CD4-positive, alpha-beta T cell treated with Interleukin-17A for 4 hours (primary cell): Measurements from ENCODE around the gene FAM180B.
"Not testable (repeated sequence)": the region's sequence is repeated elsewhere in the genome, so short reads cannot be mapped to it uniquely, and the experiment has no call there.

Experiments
- DNase-seq: peaks from one replicate; pipeline ENCODE4 v3.0.0-alpha.2; 2020; ENCODE audit warnings: mixed read lengths

The FAM180B gene

GRCh38 chr11:47595967-47596366 lies 9.5 kb downstream of the FAM180B start:
- DNase-seq = no peak

DNA sequence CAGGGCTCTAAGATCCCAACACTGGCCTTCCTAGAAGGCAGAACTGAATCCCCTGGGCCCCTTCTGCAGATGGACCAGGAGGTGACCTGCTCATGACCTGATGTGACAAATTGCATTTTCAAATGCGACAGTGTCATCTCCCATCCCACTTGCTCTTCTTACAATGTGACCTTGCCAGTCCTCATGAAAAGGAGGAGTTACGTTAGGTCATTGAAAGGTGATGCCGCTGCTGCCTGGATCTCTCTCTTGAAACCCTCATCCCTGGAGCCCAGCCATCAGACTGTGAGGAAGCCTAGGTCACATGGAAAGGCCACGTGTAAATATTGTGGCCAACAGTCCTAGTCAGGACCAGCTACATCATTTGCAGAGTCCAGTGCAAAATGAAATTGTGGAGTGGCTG lies 13.4 kb downstream of the FAM180B start:
- DNase-seq = no peak

GRCh38 chr11:47603295-47603694 lies 16.8 kb downstream of the FAM180B start:
- no peak for DNase-seq

DNA sequence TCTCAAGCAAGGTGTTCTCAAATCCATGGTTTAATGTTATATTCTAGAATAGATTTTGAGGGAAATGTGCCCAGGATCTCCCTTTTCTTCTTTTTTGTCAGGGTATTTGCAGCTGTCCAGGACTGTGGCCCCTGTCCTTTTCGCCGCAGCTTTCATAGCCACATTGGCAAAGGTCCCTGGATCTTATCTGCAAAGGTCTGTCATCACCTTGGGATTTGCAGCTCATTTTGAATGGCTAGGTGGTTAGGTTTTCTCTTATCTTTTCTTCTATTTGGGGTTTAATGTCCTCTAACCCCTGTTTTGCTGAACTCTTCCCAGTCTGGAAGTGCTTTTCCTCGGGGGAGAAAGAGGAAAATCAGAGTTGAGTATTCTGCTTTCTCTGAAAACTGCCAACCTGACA lies 19.4 kb downstream of the FAM180B start:
- DNase-seq = no peak

GRCh38 chr11:47606731-47607130 lies 20.3 kb downstream of the FAM180B start:
- no peak for DNase-seq

DNA sequence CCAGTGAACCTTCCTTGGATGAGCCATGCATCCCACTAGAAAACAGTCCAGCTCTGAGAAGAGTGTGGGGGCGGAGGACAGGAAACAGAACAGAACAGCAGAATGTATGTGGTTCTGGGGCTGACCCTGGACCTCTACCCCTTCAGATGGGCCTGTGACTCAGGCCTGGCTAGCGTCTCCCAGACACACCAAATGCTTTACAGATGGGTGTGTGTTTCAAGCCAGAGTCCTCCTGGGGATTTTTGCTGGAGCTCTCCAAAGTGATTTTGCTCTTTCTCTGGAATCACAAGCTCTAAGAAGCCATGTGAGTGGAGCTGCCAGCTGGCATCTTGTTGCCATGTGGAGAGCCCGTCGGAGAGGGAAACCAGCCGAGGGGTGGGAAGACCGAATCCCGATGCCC lies 20.9 kb downstream of the FAM180B start:
- no peak for DNase-seq

DNA sequence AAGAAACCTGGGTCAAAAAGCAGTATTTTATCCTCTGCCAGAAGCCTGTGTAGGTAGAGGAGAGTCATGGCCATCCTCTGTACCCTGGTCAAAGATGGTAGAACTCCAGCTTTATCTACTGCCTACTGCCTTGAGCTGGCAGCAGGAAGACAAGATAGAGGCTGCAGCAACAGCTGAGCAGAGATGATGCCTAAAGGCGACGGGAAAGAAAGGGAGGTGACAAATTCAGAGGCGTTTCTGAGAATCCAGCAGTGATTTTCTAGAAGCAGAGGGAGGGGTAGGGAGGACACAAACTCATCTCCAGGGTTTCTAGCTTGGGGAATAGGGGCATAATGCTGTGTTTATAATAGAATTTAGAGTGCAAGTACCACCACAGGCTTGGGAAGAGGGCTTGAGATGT lies 23.2 kb downstream of the FAM180B start:
- no peak for DNase-seq

DNA sequence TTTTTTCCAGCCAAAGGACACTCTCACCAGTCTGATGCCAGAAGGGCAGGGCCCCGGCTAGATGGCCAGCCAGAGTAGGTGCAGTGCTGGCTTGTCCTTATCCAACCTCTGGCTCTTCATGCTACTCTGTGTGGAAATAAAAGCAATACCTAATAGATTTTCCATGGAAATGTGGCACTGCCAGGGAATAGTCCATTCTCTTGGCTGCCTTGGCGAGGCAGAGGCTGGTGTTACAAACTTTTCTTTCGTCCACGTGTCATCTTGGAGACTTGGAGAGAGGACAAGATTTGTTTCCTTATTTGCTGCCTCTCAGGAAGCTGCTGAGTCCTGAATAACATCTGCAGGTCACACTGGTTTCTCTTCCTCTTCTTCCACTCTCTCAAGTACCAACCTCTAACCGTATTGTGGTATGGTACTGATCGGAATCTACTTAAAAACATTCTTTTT lies 24.9 kb downstream of the FAM180B start:
- DNase-seq = no peak

DNA sequence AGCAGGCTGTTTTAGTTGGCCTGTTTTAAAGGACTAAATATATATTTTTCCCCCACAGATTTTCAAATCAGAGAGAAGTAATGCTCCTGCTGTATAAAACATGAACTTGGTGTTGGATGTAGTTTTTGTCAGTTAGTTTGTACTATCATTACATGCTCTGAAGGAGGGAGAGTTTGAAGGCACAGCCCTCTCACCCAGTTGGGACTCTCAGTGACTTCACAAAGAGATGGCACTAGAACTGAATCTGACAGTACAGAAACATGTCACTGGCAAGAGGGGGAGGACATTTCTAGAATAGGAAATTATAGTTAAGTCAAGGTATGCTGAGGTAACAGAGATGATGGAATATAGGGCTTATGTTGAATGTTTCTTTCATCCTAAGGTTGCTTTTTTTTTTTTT lies 28.8 kb downstream of the FAM180B start:
- no peak for DNase-seq

- no peak for DNase-seq
These were observed 30.4 kb downstream of the FAM180B start for GRCh38 chr11:47616726-47617416.

GRCh38 chr11:47617417-47617809 lies 30.9 kb downstream of the FAM180B start:
- no peak for DNase-seq

DNA sequence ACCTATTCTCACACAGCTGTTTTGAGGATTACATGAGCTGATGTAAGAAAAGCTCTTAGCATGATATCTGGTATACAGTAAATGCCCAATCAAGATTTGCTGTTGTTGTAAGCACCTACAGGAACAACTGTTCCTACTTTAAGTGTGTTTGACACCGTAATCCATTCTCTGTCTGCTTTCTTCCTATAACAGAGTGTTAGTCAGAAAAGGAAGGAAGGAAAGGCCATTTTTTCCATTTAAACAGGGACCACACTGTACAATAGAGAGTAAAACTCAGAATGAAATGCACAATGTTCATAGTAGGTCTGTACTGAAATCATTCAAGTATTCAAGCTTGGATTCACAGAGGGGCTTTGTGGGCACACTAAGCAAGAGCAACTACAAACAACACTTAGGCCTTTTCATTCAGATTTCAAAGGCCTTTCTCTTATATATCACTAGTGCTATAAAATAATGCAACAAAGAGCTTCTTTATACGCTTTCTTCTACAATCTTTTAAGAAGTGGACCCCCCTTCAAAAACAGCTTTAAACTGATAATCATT lies 34.4 kb downstream of the FAM180B start:
- DNase-seq = no peak

DNA sequence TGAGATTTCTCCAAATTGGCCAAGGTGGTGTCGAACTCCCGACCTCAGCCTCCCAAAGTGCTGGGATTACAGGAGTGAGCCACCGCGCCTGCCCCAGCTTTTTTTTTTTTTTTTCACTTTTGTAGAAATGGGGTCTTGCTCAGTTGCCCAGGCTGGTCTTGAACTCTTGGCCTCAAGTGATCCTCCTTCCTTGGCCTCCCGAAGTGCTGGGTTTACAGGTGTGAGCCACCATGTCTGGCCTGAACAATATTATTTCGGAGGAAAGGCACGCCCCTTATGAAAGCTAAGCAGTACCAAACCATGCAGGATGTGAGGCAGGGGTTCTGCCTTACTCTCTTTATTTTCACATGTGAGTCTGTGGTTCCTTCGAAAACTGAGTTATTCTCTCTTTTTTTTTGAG lies 39.8 kb downstream of the FAM180B start:
- no peak for DNase-seq

- no peak for DNase-seq
These were observed 41.5 kb downstream of the FAM180B start for GRCh38 chr11:47628026-47628425.

DNA sequence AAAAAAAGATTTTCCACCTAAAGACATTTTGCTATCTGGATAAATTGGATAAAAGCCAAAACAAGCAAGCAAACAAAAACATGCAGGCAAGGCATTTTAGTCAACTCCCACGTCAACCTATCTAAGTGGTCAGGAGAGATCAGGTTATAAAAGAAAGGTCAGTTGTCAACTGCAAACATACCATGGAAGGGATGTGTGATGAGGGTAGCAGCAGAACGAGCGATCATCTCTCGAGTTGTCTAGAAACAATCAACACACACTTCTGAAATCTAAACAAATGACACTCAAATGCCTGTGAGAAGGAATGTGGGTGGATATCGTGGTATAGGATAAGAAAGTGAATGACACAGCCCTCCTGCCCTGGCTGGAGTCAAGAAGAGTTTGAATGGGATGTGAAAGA lies 45.0 kb downstream of the FAM180B start:
- no peak for DNase-seq

DNA sequence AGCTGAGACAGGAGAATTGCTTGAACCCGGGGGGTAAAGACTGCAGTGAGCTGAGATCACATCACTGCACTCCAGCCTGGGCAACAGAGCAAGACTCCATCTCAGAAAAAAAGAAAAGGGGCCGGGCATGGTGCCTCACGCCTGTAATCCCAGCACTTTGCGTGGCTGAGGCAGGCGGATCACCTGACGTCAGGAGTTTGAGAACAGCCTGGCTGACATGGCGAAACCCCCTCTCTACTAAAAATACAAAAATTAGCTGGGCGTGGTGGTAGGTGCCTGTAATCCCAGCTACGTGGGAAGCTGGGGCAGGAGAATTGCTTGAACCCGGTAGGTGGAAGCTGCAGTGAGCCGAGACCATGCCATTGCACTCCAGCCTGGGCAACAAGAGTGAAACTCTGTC lies 49.9 kb downstream of the FAM180B start:
- DNase-seq = not testable (repeated sequence)
